22Rv1 (cell line): ENCODE results near the gene DCX.

Experiments used
- ZFX ChIP-seq: fragments of 450-650 bp; IDR thresholded peaks from 2 replicates; pipeline ENCODE4 v1.6.1; 2017; ENCODE audit warnings: antibody characterized with exemption, borderline replicate concordance
- TF ChIP-seq, protein P1 (sequence below): fragments of 450-650 bp; IDR thresholded peaks from 2 replicates; pipeline ENCODE4 v1.5.1; 2017; ENCODE audit warnings: mild to moderate bottlenecking

DNA sequence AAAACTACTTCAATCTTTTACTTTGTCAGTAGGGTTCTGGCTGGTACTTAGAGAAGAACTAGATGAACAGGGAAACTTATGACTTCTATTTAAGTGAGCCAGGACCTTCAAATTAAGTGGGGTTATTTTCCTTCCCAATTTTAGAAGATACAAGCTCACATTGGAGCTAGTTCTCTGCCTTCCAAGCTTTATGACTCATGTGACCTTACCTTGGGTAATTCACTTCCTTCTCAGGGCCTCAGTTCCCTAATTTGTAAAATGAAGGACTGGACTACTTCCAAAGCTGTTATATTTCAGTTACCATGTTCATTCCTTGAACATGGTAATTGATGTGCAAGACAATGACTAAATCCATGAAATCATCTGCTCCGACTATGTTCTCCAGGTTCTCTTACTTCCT is 32.0 kb upstream of the DCX start:
- TF ChIP-seq, protein P1, sequence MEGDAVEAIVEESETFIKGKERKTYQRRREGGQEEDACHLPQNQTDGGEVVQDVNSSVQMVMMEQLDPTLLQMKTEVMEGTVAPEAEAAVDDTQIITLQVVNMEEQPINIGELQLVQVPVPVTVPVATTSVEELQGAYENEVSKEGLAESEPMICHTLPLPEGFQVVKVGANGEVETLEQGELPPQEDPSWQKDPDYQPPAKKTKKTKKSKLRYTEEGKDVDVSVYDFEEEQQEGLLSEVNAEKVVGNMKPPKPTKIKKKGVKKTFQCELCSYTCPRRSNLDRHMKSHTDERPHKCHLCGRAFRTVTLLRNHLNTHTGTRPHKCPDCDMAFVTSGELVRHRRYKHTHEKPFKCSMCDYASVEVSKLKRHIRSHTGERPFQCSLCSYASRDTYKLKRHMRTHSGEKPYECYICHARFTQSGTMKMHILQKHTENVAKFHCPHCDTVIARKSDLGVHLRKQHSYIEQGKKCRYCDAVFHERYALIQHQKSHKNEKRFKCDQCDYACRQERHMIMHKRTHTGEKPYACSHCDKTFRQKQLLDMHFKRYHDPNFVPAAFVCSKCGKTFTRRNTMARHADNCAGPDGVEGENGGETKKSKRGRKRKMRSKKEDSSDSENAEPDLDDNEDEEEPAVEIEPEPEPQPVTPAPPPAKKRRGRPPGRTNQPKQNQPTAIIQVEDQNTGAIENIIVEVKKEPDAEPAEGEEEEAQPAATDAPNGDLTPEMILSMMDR = no peak
- no peak for TF ChIP-seq ZFX
